Transverse colon (tissue), 3 donors: Measurements from ENCODE around the gene DLG2.

Source experiments
- EP300 ChIP-seq: sonication (generic); formaldehyde crosslinking; IDR thresholded peaks from one replicate; pipeline ENCODE4 v1.6.1; 2017; ENCODE audit warnings: antibody characterized with exemption, low read depth
- TF ChIP-seq, protein P1 (sequence below), 5 experiments: fragments of 200-600 bp in 3 of 5; fragments of 450-650 bp in 2 of 5; sonication (generic) in 3 of 5; IDR thresholded peaks; 1 replicate in 2 of 5; 2 replicates in 3 of 5; pipeline ENCODE4 v1.5.1; 2016 to 2017; ENCODE audit warnings: antibody characterized with exemption in 5 of 5, inconsistent platforms in 3 of 5, mild to moderate bottlenecking in 2 of 5, moderate library complexity in 1 of 5

DNA sequence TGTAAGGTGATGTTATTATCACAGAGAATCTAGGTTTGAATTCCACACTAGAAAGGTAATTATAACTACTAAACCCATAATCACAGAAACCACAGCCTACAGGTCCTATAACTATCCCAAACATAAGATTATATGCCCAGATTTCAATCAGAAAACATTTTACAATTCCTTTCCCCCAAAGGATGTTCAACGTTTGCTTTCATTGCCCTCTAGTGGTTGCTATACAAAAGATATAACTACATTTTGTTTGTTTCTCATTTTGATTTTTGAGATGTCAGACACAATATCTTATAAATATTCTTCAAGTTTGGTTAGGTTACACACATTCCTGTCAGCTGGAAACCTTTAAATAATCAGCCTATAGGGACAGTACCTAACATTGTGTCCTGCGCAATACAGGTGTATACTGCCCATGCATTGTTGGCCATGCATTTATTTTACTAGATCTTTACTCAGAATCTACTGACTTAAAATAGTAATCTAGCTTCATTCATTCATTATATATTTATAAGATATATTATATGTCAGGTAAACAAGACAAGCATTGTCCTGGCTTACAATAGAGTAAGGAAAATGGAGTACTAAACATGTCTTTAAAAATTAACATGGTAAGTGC lies 1810.5 kb downstream of the DLG2 start:
- TF ChIP-seq, protein P1, sequence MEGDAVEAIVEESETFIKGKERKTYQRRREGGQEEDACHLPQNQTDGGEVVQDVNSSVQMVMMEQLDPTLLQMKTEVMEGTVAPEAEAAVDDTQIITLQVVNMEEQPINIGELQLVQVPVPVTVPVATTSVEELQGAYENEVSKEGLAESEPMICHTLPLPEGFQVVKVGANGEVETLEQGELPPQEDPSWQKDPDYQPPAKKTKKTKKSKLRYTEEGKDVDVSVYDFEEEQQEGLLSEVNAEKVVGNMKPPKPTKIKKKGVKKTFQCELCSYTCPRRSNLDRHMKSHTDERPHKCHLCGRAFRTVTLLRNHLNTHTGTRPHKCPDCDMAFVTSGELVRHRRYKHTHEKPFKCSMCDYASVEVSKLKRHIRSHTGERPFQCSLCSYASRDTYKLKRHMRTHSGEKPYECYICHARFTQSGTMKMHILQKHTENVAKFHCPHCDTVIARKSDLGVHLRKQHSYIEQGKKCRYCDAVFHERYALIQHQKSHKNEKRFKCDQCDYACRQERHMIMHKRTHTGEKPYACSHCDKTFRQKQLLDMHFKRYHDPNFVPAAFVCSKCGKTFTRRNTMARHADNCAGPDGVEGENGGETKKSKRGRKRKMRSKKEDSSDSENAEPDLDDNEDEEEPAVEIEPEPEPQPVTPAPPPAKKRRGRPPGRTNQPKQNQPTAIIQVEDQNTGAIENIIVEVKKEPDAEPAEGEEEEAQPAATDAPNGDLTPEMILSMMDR (IDR thresholded peaks at IDR 0.05), result peak in 4 of 5 experiments; percentile 26 to 49 (median 48)
- no peak for TF ChIP-seq EP300
